Measurements from ENCODE around the gene HSPA12A. TPM values are rescaled to one million over a fixed set of nuclear protein-coding genes. Genes with fewer than 3 reads are reported as not detected.
"Not testable (repeated sequence)": the region's sequence is repeated elsewhere in the genome, so short reads cannot be mapped to it uniquely, and the experiment has no call there.

Gene HSPA12A
- total RNA-seq, 1 experiment from 2014 or later: 2.4 TPM

DNA sequence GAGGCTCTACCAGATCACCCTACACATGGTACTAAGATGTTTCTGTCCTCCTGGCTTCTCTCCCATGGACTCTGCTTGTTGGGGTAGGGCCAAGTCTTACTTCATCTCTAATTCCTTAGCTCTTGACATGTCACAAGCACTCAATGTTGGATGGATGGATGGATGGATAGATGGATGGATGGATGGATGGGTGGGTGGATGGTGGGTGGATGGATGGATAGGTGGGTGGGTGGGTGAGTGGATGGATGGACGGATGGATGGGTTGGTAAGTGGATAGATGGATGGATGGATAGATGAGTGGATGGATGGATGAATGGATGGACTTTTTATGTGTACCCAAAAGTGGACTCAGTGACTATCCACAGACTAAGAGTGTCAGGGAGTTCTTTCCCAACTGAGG is 28.5 kb downstream of the HSPA12A start:
- intact Hi-C loops (cut with micrococcal nuclease; ENCODE audit: unreplicated experiment): no loop called here
- CTCF ChIA-PET: no interaction called here
- peaks cover 39% of the 10 kb centered on the region for H3K27me3 Mint-ChIP-seq (ENCODE audit: unreplicated experiment)
- no peak for DNase-seq
- no peaks in the 10 kb centered on the region for H3K4me1 Mint-ChIP-seq (ENCODE audit: low read depth, unreplicated experiment)
- H3K9me3 Mint-ChIP-seq (ENCODE audit: low read depth, unreplicated experiment): no peaks in the 10 kb centered on the region
- H3K36me3 Mint-ChIP-seq (ENCODE audit: insufficient read depth, unreplicated experiment): no peaks in the 10 kb centered on the region
- TF ChIP-seq, protein P1, sequence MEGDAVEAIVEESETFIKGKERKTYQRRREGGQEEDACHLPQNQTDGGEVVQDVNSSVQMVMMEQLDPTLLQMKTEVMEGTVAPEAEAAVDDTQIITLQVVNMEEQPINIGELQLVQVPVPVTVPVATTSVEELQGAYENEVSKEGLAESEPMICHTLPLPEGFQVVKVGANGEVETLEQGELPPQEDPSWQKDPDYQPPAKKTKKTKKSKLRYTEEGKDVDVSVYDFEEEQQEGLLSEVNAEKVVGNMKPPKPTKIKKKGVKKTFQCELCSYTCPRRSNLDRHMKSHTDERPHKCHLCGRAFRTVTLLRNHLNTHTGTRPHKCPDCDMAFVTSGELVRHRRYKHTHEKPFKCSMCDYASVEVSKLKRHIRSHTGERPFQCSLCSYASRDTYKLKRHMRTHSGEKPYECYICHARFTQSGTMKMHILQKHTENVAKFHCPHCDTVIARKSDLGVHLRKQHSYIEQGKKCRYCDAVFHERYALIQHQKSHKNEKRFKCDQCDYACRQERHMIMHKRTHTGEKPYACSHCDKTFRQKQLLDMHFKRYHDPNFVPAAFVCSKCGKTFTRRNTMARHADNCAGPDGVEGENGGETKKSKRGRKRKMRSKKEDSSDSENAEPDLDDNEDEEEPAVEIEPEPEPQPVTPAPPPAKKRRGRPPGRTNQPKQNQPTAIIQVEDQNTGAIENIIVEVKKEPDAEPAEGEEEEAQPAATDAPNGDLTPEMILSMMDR (IDR thresholded peaks at IDR 0.05; ENCODE audit: unreplicated experiment): no peak
- no peak overlapping the region for H3K4me3 Mint-ChIP-seq (ENCODE audit: low read depth, unreplicated experiment)
- BruUV-seq (replicated peaks): no TSS peak
- no peak overlapping the region for H3K27ac Mint-ChIP-seq (ENCODE audit: unreplicated experiment)

DNA sequence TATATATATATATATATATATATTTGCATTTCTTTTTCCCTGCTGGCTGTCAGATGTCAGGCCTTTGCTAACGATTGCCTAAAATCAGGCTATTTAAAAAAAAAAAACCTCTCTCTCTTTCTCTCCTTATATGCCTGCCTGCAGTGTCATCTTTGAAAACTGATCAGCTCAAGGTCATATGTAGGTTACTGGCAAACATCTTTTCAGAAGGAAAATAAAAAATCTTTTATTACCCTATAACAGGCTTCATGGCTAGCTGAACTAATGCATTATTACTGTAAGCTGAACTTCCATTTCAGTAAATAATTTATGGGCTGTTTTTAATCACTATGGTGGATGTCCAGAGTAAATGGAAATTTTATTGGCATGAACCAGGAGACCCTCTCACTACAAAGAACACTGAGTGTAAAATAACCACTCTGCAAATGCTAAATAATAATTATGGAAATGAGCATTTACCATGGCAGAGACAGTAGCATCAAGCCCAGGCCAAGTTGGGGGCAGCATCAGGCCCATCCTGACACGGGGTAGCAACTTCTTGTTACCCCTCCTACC is 29.3 kb downstream of the HSPA12A start:
- Mint-ChIP-seq H3K27ac (ENCODE audit: unreplicated experiment) (no peak overlapping the region), H3K9me3 (ENCODE audit: low read depth, unreplicated experiment) (no peaks in the 10 kb centered on the region), H3K36me3 (ENCODE audit: insufficient read depth, unreplicated experiment) (no peaks in the 10 kb centered on the region), H3K4me3 (ENCODE audit: low read depth, unreplicated experiment) (no peak overlapping the region), H3K27me3 (ENCODE audit: unreplicated experiment) (peaks cover 41% of the 10 kb centered on the region), H3K4me1 (ENCODE audit: low read depth, unreplicated experiment) (no peaks in the 10 kb centered on the region)
- DNase-seq: no peak
- CTCF ChIA-PET: no interaction called here
- intact Hi-C loops (cut with micrococcal nuclease; ENCODE audit: unreplicated experiment): no loop called here
- TF ChIP-seq, protein P1 (IDR thresholded peaks at IDR 0.05; ENCODE audit: unreplicated experiment): no peak
- BruUV-seq (replicated peaks): no TSS peak

- no peak overlapping the region for H3K27ac Mint-ChIP-seq (ENCODE audit: unreplicated experiment)
- BruUV-seq (replicated peaks): no TSS peak
- H3K9me3 Mint-ChIP-seq (ENCODE audit: low read depth, unreplicated experiment): no peaks in the 10 kb centered on the region
- no peak for DNase-seq
- TF ChIP-seq, protein P1 (IDR thresholded peaks at IDR 0.05; ENCODE audit: unreplicated experiment): no peak
- peaks cover 41% of the 10 kb centered on the region for H3K27me3 Mint-ChIP-seq (ENCODE audit: unreplicated experiment)
- H3K4me3 Mint-ChIP-seq (ENCODE audit: low read depth, unreplicated experiment): no peak overlapping the region
- H3K36me3 Mint-ChIP-seq (ENCODE audit: insufficient read depth, unreplicated experiment): no peaks in the 10 kb centered on the region
- no peaks in the 10 kb centered on the region for H3K4me1 Mint-ChIP-seq (ENCODE audit: low read depth, unreplicated experiment)
- CTCF ChIA-PET: no interaction called here
- intact Hi-C loops (cut with micrococcal nuclease; ENCODE audit: unreplicated experiment): no loop called here
Observed at GRCh38 chr10:116712519-116712918, 29.8 kb downstream of the HSPA12A start.

DNA sequence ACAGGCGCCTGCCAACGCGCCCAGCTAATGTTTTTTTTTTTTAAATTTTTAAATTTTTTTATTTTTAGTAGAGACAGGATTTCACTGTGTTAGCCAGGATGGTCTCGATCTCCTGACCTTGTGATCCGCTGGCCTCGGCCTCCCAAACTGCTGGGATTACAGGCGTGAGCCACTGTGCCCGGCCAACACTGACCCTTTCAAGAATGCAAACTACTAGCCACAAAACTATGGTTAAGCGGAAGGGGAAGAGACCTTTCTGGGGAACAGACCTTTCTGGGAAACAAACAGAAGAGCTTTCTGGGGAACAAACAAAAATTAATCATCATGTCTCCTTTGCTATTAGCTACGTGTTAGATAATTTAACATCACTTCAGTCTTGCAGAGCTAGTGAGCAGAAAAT is 30.6 kb downstream of the HSPA12A start:
- intact Hi-C loops (cut with micrococcal nuclease; ENCODE audit: unreplicated experiment); H3K36me3 Mint-ChIP-seq (ENCODE audit: insufficient read depth, unreplicated experiment); H3K9me3 Mint-ChIP-seq (ENCODE audit: low read depth, unreplicated experiment); CTCF ChIA-PET; BruUV-seq (replicated peaks); H3K4me1 Mint-ChIP-seq (ENCODE audit: low read depth, unreplicated experiment); DNase-seq; H3K4me3 Mint-ChIP-seq (ENCODE audit: low read depth, unreplicated experiment); H3K27ac Mint-ChIP-seq (ENCODE audit: unreplicated experiment): not testable (repeated sequence)
- H3K27me3 Mint-ChIP-seq (ENCODE audit: unreplicated experiment): peaks cover 39% of the 10 kb centered on the region

- DNase-seq: no peak
- Mint-ChIP-seq H3K9me3 (ENCODE audit: low read depth, unreplicated experiment) (no peaks in the 10 kb centered on the region), H3K4me3 (ENCODE audit: low read depth, unreplicated experiment) (no peak overlapping the region), H3K27me3 (ENCODE audit: unreplicated experiment) (peaks cover 31% of the 10 kb centered on the region), H3K27ac (ENCODE audit: unreplicated experiment) (no peak overlapping the region), H3K4me1 (ENCODE audit: low read depth, unreplicated experiment) (no peaks in the 10 kb centered on the region), H3K36me3 (ENCODE audit: insufficient read depth, unreplicated experiment) (no peaks in the 10 kb centered on the region)
- intact Hi-C loops (cut with micrococcal nuclease; ENCODE audit: unreplicated experiment): no loop called here
- BruUV-seq (replicated peaks): no TSS peak
- TF ChIP-seq, protein P1 (IDR thresholded peaks at IDR 0.05; ENCODE audit: unreplicated experiment): no peak
- CTCF ChIA-PET: no interaction called here
Observed at GRCh38 chr10:116710076-116710475, 32.3 kb downstream of the HSPA12A start.
